ENCODE results near the gene ZCCHC10.
"Not testable (repeated sequence)": the region's sequence is repeated elsewhere in the genome, so short reads cannot be mapped to it uniquely, and the experiment has no call there.

The ZCCHC10 gene

DNA sequence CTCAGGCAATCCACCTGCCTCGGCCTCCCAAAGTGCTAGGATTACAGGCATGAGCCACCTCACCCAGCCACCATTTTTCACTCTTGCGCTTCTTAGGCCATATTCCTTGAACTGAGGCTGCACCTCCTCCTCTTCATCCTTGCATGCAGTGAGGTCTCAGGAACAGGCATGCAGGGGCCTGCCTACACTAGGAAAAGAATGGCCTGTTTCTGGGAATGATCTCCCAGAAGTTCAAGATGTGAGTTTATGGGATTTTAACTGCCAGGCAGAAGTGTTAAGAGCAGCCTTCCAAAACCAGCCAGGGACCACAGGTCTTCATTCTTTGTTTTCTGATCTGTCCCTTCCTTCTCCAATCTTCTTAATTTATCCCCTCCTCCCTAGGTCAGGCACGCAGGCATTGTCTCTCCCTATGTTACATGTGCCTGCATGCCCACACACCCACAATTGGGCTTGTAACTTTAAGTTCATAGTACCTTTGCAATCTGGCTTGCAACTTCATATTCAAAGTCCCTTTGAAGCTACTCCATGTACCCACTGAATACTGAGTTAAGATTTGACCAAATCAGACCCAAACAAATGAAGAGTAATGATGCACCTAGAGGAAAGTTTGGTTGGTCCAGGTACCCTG lies 14.9 kb upstream of the ZCCHC10 start:
- no peak for DNase-seq

DNA sequence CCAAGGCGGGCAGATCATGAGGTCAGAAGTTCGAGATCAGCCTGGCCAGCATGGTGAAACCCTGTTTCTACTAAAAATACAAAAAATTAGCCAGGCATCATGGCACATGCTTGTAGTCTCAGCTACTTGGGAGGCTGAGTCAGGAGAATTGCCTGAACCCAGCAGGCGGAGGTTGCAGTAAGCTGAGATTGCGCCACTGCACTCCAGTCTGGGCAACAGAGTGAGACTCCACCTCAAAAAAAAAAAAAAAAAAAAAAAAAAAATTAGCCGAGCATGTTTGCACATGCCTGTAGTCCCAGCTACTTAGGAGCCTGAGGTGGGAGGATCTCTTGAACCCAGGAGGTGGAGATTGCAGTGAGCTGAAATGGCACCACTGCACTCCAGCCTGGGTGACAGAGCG lies 10.3 kb upstream of the ZCCHC10 start:
- DNase-seq: not testable (repeated sequence)

DNA sequence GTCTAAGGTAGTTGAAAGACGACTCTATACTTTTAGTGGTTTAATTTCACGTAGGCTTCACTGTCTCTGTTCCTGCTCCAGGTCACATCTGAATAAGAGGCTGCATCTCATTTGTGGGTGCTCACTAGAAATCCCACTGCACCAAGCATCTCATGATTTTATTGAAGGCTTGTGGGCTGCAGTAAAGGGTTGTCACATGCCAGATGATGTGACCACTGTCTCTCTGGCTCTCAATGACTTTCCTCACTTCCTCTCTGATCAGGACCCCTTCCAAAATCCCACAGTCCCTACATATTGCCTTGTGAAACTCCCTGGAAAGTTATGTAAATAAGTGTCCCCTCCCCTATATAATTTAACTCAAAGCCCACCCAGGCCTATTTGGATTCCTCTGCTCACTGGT lies 8.9 kb upstream of the ZCCHC10 start:
- DNase-seq: no peak

DNA sequence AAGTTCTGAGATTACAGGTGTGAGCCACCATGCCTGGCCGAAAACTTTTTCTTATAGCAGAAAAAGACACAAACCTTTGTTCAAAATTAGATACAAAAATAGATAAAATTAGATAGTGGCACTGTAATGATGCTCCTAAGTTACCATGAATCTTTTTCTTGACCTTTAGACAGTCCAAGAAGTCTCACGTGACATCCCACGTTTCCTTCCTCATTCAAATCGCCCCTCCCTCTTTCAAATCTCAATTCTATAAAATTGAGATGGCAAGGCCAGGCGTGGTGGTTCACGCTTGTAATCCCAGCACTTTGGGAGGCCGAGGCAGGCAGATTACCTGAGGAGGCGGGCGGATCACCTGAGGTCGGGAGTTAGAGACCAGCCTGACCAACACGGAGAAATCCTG lies 7.7 kb upstream of the ZCCHC10 start:
- no peak for DNase-seq

DNA sequence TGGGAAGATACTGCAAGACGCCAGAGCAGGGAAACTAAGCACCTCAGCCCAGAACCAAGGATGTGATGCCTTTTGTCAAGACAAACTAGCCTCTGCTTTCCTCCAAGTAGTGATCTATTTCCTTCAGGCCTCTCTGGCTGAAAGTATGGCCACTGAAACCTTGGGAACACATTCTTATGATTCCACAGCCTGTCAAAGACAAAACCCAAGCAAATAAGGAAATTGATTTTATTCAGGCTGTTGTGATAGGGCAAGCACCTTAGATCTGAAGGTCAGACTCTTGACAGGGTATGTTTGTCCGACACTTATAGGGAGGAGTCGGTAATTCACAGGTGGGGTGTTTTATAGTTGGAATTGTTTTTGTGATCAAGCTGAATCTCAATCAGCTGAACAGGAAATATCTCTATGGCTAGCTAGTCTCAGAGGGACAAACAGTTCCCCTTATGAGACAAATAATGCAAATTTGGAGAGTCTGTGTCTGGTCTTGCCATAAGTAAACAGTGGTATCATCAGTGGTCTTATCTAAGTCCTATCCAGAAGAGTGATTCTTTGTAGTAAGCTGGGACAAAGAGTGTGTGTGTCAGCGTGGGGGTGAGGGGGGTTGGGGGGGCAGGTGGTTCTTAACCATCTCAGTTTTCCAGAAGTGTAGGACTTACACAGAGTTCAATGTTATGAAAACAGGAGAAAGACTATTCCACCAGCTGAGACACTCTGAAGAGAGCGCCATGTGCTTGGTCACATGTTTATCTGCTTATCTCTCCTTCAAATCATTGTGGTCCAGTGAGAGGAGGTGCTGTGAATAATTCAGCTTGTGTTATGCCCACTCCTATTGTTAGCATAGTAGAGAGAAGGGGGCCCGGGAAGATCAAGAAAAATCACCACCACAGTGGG lies 6.7 kb upstream of the ZCCHC10 start:
- no peak for DNase-seq

DNA sequence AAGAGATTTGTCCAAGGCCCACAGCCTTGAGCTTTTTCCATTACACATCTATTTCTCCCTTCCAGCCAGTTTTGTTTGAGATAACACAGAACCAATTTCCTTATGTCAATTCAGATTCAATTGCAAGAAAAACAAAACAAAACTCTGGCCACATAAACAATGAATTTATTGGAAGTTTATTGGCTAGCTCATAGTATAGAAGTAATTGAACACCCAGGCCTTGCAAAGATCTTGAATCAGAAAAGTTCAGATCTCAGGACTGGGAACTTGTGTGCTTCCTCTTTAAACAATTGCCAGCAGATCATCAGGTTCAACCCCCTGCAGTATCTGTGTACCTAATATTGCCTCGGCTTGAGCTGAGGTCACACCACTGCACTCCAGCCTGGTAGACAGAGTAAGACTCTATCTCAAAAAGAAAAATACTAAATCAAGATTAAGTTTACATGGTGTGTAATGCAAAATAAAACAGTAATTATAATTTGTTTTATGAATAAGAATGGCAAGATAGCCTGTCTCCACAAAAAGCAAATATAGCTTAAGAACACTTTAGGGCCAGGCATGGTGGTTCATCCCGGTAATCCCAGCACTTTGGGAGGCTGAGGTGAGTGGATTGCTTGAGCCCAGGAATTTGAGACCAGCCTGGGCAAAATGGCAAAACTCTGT lies 4.1 kb upstream of the ZCCHC10 start:
- DNase-seq: no peak

DNA sequence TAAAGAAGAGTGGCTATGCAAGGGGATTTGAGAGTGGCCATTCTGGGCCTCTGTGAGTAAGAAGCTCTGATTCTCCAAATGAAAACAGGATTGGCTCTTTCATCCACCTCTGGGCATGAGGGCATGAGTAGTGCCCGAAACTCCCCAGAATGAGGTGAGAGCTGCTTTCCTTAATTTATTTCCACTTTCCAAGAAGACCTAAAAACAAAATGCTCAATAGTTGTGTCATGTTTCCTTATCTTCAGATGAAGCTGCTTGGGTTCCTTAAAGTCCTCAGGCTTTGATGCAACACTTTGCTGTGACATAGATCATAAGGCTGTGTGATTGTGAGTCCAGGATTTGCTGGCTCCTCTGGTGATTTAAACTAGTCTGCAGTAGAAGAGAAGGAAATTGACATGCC lies 3.1 kb upstream of the ZCCHC10 start:
- no peak for DNase-seq

- DNase-seq: no peak
Observed at GRCh38 chr5:133026664-133027153, 360 bp upstream of the ZCCHC10 start.

DNA sequence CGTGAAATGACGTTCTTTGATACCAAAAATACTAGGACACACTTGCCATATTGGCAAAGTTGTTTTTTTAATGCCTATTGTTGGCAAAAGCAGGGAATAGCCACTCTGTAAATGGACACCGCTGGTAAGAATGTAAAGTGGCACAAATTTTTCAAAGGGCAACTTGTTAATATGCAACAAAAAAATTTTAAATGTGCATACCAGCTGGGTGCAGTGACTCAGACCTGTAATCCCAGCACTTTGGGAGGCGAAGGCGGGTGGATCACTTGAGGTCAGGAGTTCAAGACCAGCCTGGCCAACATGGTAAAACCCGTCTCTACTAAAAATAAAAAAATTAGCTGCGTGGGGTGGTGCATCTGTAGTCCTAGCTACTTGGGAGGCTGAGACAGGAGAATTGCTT lies 6.9 kb downstream of the ZCCHC10 start:
- DNase-seq: not testable (repeated sequence)

GRCh38 chr5:133017964-133018363 lies 8.4 kb downstream of the ZCCHC10 start:
- no peak for DNase-seq

DNA sequence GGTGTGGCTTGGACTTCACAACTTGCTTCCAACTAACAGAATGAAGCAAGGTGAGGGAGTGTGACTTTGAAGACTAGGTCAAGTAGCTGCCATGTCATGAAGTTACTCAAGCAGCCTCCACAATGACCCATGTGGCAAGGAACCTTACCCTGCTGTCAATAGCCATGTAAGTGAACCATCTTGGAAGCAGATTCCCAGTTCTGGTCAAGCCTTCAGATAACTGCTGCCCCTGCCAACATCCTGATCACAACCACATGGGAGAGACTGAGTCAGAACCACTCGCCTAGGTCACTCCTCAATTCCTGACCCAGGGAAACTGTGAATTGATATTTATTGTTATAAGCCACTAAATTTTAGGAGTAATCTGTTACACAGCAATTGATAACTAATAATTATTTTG lies 10.9 kb downstream of the ZCCHC10 start:
- DNase-seq: no peak

GRCh38 chr5:133008455-133008854 lies 17.9 kb downstream of the ZCCHC10 start:
- DNase-seq: not testable (repeated sequence)

DNA sequence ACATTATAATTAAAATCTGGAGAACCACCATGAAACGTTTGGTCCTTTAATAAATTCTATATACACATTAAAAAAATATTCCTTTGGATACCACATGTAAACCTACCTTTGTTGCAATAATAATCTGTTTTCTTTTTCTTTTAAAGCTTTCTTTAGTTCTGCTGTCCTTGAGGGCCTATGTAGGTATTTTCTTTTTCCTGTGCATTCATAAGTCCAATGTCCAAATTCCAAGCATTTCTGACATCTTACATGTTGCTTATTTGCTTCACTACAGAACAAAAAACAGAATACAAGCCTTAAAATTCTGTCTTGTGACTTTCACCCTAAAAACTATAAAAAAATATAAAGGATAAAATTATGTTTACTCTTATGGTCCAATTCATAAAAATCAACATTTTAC lies 19.7 kb downstream of the ZCCHC10 start:
- no peak for DNase-seq

- no peak for DNase-seq
Observed at GRCh38 chr5:132999246-132999645, 27.1 kb downstream of the ZCCHC10 start.

DNA sequence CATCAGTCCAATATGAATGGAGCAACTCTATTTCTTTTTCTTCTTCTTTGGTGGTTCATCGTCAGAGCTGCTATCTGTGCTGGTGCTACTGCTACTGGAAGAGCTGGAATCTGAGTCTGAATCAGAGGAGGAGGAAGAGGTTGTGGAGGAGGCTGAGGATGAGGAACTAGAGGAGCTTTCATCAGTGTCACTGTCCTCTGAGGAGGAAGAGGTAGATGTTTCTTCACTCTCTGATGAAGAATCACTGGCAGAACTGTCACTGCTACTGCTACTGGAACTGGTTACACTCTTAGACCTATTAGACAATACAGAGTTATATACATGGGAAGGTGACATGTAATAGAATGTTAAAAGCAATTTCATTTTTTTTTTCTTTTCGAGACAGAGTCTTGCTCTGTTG lies 27.8 kb downstream of the ZCCHC10 start:
- no peak for DNase-seq

- no peak for DNase-seq
Observed at GRCh38 chr5:132996307-132996706, 30.0 kb downstream of the ZCCHC10 start.

- no peak for DNase-seq
Observed at GRCh38 chr5:132987531-132988408, 38.6 kb downstream of the ZCCHC10 start.

DNA sequence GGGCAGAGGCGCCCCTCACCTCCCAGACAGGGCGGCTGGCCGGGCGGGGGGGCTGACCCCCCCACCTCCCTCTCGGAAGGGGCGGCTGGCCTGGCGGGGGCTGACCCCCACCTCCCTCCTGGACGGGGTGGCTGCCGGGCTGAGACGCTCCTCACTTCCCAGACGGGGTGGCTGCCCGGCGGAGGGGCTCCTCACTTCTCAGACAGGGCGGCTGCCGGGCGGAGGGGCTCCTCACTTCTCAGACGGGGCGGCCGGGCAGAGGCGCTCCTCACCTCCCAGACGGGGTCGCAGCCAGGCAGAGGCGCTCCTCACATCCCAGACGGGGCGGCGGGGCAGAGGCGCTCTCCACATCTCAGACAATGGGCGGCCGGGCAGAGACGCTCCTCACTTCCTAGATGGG lies 43.4 kb downstream of the ZCCHC10 start:
- DNase-seq: not testable (repeated sequence)

DNA sequence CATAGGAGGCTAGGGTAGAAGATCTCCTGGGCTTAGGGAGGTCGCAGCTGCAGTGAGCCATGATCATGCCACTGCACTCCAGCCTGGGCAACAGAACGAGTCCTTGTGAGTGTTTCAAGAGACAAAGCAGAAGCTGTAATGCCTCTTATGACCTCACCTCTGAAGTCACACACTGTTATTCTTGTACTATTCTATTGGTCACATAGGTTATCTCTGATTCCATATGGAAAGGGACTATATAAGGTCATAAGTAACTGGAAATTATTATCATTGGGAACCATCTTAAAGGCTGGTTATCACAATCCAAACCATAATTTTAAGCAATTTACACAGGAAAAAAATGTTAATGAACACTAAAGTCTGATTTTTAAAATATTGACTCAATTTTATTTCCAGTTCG lies 45.1 kb downstream of the ZCCHC10 start:
- no peak for DNase-seq

- no peak for DNase-seq
Observed at GRCh38 chr5:132979976-132980375, 46.4 kb downstream of the ZCCHC10 start.

GRCh38 chr5:132979367-132979940 lies 46.9 kb downstream of the ZCCHC10 start:
- DNase-seq: no peak

DNA sequence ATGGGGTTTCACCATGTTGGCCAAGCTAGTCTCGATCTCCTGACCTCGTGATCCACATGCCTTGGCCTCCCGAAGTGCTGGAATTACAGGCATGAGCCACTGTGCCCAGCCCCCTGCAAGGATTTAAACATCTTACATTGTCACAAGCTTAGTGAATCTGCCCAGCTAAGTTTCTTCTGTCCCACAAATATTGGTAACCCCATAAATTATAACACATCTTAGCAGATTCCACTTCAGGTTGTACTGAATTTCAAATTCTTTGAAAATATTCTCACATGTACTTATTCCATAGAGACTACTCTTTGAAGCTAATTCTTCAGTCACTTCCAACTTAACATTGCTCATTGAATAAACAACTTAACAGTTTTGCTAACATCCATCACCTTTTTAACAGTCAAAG lies 49.5 kb downstream of the ZCCHC10 start:
- no peak for DNase-seq
